AG09319 (cell line): ENCODE measurements around the gene SART1.

Experiments used
- DNase-seq: peaks from one replicate; pipeline ENCODE4 v3.0.0-alpha.2; 2010; ENCODE audit warnings: low read depth; ENCODE audit errors: extremely low read depth
- CTCF ChIP-seq: IDR thresholded peaks from 2 replicates; pipeline ENCODE4 v1.5.1; 2011; ENCODE audit warnings: low read depth, mild to moderate bottlenecking, inconsistent platforms, low read length, moderate library complexity

Gene SART1

DNA sequence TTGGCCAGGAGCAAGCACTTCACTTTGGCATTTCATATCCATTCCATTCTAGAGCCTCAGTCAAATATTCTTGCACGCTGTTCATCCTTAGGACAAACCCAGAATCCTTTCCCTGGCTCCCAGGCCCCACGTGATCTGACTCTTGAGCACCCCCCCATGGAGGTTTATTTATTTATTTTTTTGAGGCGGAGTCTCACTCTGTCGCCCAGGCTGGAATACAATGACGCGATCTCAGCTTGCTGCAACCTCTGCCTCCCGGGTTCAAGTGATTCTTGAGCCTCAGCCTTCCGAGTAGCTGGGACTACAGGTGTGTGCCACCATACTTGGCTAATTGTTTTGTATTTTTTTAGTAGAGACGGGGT, 29.0 kb upstream of the SART1 start:
- no peak for TF ChIP-seq CTCF
- no peak for DNase-seq

DNA sequence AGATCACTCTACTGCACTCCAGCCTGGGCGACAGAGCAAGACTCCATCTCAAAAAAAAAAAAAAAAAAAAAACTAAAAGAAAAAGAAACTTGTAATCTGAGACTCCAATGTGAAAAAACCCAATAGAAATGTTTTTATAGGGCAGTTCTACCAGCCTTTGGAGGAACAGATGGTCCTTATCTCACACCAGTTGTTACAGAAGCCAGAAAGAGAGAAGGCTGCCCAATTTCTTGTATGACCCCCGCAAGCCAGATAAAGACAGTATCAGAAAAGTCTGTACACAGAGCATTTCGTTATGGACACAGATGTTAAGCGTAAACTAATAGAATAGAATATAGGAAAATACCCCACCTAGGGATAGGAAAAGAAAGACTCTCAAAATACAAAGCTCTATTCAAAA, 27.5 kb upstream of the SART1 start:
- DNase-seq: no peak
- no peak for TF ChIP-seq CTCF

DNA sequence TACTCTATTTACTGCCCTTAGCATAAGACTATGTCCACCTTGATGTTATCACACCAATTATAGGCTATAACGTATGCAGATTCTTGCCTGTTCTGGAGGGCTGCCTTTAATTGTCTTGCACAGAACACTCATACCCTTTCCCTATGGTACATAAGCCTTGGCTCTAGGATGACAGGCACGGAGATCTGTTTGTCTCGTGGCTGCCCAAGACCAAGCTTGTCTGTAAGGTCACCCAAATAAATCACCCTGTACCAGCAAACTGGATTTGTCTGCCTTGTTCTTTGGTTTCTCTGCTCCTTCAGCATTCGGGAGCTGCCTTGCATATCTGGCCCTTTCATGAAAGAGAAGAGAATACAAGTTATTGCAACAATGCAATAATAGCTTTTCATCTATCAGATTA, 23.8 kb upstream of the SART1 start:
- TF ChIP-seq CTCF: no peak
- DNase-seq: no peak

GRCh38 chr11:65941720-65942310, 19.7 kb upstream of the SART1 start:
- no peak for DNase-seq
- TF ChIP-seq CTCF: no peak

DNA sequence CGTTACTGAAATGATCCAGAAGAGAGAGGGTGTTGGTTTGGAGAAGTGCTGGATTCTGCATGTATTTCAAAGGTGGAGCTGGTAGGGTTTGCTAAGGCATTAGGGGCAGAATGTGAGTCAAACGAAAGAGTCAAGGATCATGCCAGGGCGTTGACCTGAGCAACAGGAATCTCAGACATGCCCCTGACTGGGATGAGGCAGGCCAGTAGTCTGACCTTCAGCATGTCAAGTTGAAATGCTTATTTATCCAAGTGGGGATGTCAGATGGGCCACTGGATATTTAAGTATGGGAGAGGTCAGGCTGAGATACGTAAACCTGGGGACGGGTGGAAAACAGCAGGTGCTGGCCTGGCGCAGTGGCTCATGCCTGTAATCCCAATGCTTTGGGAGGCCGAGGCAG, 19.0 kb upstream of the SART1 start:
- no peak for TF ChIP-seq CTCF
- no peak for DNase-seq

DNA sequence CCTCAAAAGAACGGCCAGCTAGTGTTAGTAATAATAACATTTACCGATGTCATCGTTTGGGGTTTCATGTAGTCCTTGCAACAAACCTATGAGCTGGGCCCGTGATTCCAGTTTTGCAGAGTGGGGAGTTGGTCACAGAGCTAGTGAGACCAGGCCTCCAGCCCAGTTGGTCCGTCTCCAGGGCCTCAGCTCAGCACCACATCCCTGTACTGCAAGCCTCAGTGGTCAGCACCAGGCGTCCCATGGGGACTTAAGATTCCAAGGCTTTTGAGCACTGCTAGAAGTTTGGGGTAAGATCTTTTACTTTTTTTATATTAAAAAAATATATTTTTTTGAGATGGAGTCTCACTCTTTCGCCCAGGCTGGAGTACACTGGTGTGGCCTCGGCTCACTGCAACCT, 17.3 kb upstream of the SART1 start:
- no peak for TF ChIP-seq CTCF
- DNase-seq: no peak

DNA sequence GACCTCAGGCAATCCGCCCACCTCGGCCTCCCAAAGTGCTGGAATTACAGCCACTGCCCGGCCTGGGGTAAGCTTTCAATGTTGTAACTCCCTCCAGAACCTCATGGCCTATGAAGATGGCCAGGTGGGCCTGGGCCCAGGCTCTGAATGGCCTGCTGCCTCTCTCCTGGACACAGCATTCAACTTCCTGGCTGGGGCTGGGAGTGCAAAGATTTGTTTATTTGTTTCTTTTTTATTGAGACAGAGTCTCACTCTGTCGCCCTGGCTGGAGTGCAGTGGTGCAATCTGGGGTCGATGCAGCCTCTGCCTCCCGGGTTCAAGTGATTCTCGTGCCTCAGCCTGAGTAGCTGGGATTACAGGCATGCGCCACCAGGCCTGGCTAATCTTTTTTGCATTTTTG, 16.8 kb upstream of the SART1 start:
- TF ChIP-seq CTCF: no peak
- DNase-seq: no peak
